ENCODE measurements around the gene METAP1D.

DNA sequence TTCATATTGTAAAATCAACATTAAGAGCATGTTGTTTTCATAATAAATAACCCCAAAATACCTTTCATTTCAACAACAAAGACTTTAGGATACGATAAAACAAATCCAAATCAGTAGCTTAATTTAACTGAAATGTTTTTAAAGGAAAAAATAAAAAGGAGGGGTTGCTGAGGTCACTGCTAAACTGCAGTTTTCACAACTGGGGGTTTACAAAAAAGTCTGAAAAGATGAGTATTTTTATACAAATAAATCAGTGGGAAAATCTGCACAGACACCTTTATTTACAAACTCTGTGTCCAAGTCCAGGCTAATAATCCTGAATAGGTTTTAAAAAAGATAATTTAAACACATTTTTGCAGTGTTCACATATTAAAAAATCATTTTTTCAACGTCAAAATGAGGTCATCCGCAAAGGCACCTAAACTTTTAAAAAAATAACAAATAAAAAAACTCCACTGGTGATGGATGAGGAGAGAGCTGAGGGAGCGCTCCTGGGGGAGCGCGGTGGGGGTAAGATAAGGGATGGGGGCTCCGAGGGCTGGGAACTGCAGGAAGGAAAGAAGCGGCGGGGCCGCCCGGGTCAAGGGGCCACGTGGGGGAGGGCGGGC, 99.8 kb downstream of the METAP1D start:
- TF ChIP-seq, protein P1, sequence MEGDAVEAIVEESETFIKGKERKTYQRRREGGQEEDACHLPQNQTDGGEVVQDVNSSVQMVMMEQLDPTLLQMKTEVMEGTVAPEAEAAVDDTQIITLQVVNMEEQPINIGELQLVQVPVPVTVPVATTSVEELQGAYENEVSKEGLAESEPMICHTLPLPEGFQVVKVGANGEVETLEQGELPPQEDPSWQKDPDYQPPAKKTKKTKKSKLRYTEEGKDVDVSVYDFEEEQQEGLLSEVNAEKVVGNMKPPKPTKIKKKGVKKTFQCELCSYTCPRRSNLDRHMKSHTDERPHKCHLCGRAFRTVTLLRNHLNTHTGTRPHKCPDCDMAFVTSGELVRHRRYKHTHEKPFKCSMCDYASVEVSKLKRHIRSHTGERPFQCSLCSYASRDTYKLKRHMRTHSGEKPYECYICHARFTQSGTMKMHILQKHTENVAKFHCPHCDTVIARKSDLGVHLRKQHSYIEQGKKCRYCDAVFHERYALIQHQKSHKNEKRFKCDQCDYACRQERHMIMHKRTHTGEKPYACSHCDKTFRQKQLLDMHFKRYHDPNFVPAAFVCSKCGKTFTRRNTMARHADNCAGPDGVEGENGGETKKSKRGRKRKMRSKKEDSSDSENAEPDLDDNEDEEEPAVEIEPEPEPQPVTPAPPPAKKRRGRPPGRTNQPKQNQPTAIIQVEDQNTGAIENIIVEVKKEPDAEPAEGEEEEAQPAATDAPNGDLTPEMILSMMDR (IDR thresholded peaks at IDR 0.05): no peak
- no peak for TF ChIP-seq POLR2A (IDR thresholded peaks at IDR 0.05)

All from thyroid gland (tissue), 4 donors.